Cardiac muscle cell (in vitro differentiated cells and primary cell): ENCODE data around the gene CYP2C8. TPM values are rescaled to one million over a fixed set of nuclear protein-coding genes. Genes with fewer than 3 reads are reported as not detected.

Experiments used
- DNase-seq, 2 donors: peaks; one replicate each; pipeline versions ENCODE4 v3.0.0 to v3.0.0-alpha.2; 2010 to 2017; ENCODE audit warnings: low read depth in 1 of 2, low spot score in 1 of 2
- H3K27ac ChIP-seq: fragments of 200-600 bp; sonication (generic); 2 replicates; pipeline ENCODE4 v1.5.1; 2016
- H3K27me3 ChIP-seq: fragments of 200-600 bp; sonication (generic); 2 replicates; pipeline ENCODE4 v1.6.0; 2016; ENCODE audit warnings: control low read depth
- H3K36me3 ChIP-seq: fragments of 200-600 bp; sonication (generic); 2 replicates; pipeline ENCODE4 v1.5.1; 2016; ENCODE audit warnings: control low read depth
- H3K4me1 ChIP-seq: fragments of 200-600 bp; sonication (generic); 2 replicates; pipeline ENCODE4 v1.8.1; 2017; ENCODE audit warnings: low read depth, mild to moderate bottlenecking, mixed run types
- H3K4me3 ChIP-seq: fragments of 200-600 bp; sonication (generic); 2 replicates; pipeline ENCODE4 v1.5.1; 2016; ENCODE audit warnings: mild to moderate bottlenecking
- H3K9me3 ChIP-seq: fragments of 200-600 bp; sonication (generic); 2 replicates; pipeline ENCODE4 v1.5.1; 2017; ENCODE audit warnings: low read depth, mild to moderate bottlenecking, control low read depth
- CTCF ChIP-seq: IDR thresholded peaks from 2 replicates; pipeline ENCODE4 v1.5.1; 2012; ENCODE audit warnings: low read depth, mild to moderate bottlenecking, low read length
- polyA plus RNA-seq: library from polyadenylated mRNA; unstranded; fragments of >200 nt; fragmentation: Nextera tagmentation; extraction: Ambion mirVana; gene quantifications from 2 replicates; pipeline ENCODE4 v1.2.1, GENCODE V29; 2016
- total RNA-seq: library from RNA; depleted of rRNA; stranded (reverse); fragments of >200 nt; gene quantifications from 2 replicates; pipeline ENCODE4 v1.2.3, GENCODE V29; 2016

CYP2C8 gene
- total and polyA plus RNA-seq, 2 experiments from 2014 or later, result 1.3 to 2.8 TPM

- no peak for TF ChIP-seq CTCF
Observed at GRCh38 chr10:94992811-94993210, 76.5 kb downstream of the CYP2C8 start.

DNA sequence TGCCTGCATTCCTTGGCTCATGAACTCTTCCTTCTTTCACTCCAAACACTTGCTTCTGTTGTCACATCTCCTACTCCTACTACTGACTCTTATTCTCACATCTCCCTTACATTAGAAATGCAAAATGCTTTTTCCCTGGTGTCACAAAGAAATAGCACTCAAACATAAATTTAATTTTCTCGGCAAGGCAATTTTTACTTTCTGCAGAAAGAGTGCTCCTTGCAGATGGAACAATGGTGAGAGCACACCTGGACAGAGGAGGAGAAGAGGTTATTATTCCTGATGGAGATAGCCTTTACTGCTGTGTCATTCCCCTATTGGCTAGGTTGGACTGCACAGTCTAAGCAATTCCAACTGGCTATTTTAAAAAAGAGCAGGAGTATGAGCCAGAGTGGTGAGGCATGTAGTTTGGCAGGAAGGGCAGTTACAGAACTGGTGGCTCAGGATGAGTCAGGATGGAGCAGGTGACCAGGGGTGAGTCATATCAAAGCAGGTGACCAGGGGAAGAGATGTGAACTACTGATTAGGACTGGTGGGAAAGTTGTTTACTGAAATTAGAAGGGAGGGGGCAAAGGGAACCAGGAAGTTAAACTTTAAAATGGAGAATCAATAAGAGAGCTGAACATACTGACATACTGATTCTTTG, 77.9 kb downstream of the CYP2C8 start:
- Histone ChIP-seq H3K36me3 (no peaks in the 10 kb centered on the region), H3K27ac (no peak overlapping the region), H3K4me1 (no peaks in the 10 kb centered on the region), H3K27me3 (no peaks in the 10 kb centered on the region), H3K9me3 (no peaks in the 10 kb centered on the region), H3K4me3 (no peak overlapping the region)
- no peak for TF ChIP-seq CTCF
- no peak for DNase-seq

More at GRCh38 chr10:94992811-94993210, 76.5 kb downstream of the CYP2C8 start:
- no peak overlapping the region for H3K4me3 ChIP-seq
- H3K27ac ChIP-seq, result no peak overlapping the region
- H3K27me3 ChIP-seq, result no peaks in the 10 kb centered on the region
- H3K9me3 ChIP-seq, result no peaks in the 10 kb centered on the region
- no peaks in the 10 kb centered on the region for H3K36me3 ChIP-seq
- no peak for DNase-seq
- no peaks in the 10 kb centered on the region for H3K4me1 ChIP-seq

GRCh38 chr10:94989192-94989591, 80.1 kb downstream of the CYP2C8 start:
- Histone ChIP-seq H3K36me3 (no peaks in the 10 kb centered on the region), H3K9me3 (no peaks in the 10 kb centered on the region), H3K27ac (no peak overlapping the region), H3K4me3 (no peak overlapping the region), H3K27me3 (no peaks in the 10 kb centered on the region), H3K4me1 (no peaks in the 10 kb centered on the region)
- no peak for TF ChIP-seq CTCF
- DNase-seq, result no peak

Other genes starting within 250 kb of the CYP2C8 start
- not detected in 2 replicates for gene CYP2C9, start 130.8 kb downstream of the CYP2C8 start, total RNA-seq
- gene CYP2C9, start 130.8 kb downstream of the CYP2C8 start, polyA plus RNA-seq, result 0.15 TPM in 1 of 2 replicates, not detected in the other
- not detected in 2 replicates for gene ACSM6, start 124.7 kb upstream of the CYP2C8 start, total RNA-seq
- gene ACSM6, start 124.7 kb upstream of the CYP2C8 start, polyA plus RNA-seq, result 0.16 TPM in 1 of 2 replicates, not detected in the other
- 75.7 and 96.3 TPM in 2 replicates for gene PDLIM1, start 221.5 kb upstream of the CYP2C8 start, total RNA-seq
- gene PDLIM1, start 221.5 kb upstream of the CYP2C8 start, polyA plus RNA-seq, result 286 and 335 TPM in 2 replicates